Activated naive CD8-positive, alpha-beta T cell (primary cell): ENCODE measurements around the gene CTSZ.
"Not testable (repeated sequence)": the region's sequence is repeated elsewhere in the genome, so short reads cannot be mapped to it uniquely, and the experiment has no call there.

Experiments used
- H3K27ac Mint-ChIP-seq: one replicate; pipeline ENCODE4 v1.8.0; 2021; ENCODE audit warnings: mixed read lengths
- H3K27me3 Mint-ChIP-seq: one replicate; pipeline ENCODE4 v1.8.0; 2021; ENCODE audit warnings: mixed read lengths
- H3K36me3 Mint-ChIP-seq: one replicate; pipeline ENCODE4 v1.8.0; 2021; ENCODE audit warnings: mixed read lengths
- H3K4me1 Mint-ChIP-seq: one replicate; pipeline ENCODE4 v1.8.0; 2021; ENCODE audit warnings: low read depth, mixed read lengths
- H3K4me3 Mint-ChIP-seq: one replicate; pipeline ENCODE4 v1.8.0; 2021; ENCODE audit warnings: mild to moderate bottlenecking, mixed read lengths
- H3K9me3 Mint-ChIP-seq: one replicate; pipeline ENCODE4 v1.8.0; 2021; ENCODE audit warnings: low read depth, mixed read lengths

Gene CTSZ

DNA sequence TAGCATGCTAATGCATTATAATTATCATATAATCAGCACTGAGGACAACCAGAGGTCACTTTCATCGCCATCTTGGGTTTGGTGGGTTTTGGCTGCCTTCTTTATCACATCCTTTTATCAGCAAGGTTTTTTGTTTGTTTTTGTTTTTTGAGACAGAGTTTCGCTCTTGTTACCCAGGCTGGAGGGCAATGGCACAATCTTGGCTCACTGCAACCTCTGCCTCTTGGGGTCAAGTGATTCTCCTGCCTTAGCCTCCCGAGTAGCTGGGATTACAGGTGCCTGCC is 4.8 kb upstream of the CTSZ start:
- not testable (repeated sequence) for H3K4me3 Mint-ChIP-seq, H3K27ac Mint-ChIP-seq, H3K27me3 Mint-ChIP-seq, H3K9me3 Mint-ChIP-seq, H3K36me3 Mint-ChIP-seq
- peaks cover 40% of the 10 kb centered on the region for H3K4me1 Mint-ChIP-seq

DNA sequence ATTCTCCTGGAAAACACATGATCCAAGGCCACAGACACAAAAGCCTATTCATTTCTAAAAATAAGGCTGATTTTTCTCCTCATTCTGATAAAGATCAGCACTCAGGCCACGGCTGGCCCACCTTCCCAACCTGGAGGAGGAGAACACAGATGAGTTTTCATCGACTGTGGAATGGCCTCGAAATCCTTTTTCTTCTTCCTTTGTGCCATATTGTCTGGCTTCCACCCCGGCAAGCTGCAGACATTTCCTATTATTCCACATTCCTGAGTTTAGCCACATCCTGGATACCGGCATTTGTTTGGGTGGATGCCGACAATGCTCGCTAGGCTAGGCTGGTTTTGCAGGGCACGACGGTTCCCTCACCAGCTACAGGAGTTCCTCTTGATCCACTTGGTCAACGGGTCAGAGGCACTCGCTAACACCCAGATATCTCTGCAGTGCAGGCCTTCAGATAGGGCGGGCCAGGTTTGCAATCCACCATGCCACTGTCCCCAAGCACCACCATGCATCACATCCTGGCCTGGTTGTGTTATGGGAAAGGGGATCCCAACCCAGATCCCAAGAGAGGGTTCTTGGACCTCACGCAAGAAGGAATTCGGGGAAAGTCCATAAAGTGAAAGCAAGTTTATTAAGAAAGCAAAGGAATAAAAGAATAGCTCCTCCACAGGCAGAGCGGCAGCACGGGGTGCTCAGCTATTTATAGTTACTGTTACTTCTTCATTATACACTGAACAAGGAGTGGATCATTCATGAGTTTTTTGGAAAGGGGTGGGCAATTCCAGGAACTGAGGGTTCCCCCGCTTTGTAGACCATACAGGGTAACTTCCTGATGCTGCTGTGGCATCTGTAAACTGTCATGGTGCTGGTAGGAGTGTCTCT is 4.2 kb upstream of the CTSZ start:
- Mint-ChIP-seq H3K36me3 (no peaks in the 10 kb centered on the region), H3K4me1 (peaks cover 34% of the 10 kb centered on the region), H3K27ac (no peak overlapping the region), H3K27me3 (no peaks in the 10 kb centered on the region), H3K4me3 (no peak overlapping the region), H3K9me3 (no peaks in the 10 kb centered on the region)

- H3K4me3 Mint-ChIP-seq = no peak overlapping the region
- H3K9me3 Mint-ChIP-seq = no peaks in the 10 kb centered on the region
- peaks cover 38% of the 10 kb centered on the region for H3K4me1 Mint-ChIP-seq
- no peaks in the 10 kb centered on the region for H3K27me3 Mint-ChIP-seq
- no peak overlapping the region for H3K27ac Mint-ChIP-seq
- H3K36me3 Mint-ChIP-seq = no peaks in the 10 kb centered on the region
Observed at GRCh38 chr20:59010321-59010994, 3.4 kb upstream of the CTSZ start.

- Mint-ChIP-seq H3K27ac (no peak overlapping the region), H3K36me3 (no peaks in the 10 kb centered on the region), H3K4me3 (no peak overlapping the region), H3K4me1 (peaks cover 43% of the 10 kb centered on the region), H3K27me3 (no peaks in the 10 kb centered on the region), H3K9me3 (no peaks in the 10 kb centered on the region)
Observed at GRCh38 chr20:59008715-59009336, 1.8 kb upstream of the CTSZ start.

GRCh38 chr20:59007665-59008511 is 834 bp upstream of the CTSZ start:
- no peaks in the 10 kb centered on the region for H3K36me3 Mint-ChIP-seq
- peak overlapping the region; percentile 81 for H3K4me3 Mint-ChIP-seq
- peaks cover 41% of the 10 kb centered on the region for H3K4me1 Mint-ChIP-seq
- no peak overlapping the region for H3K27ac Mint-ChIP-seq
- H3K27me3 Mint-ChIP-seq = no peaks in the 10 kb centered on the region
- no peaks in the 10 kb centered on the region for H3K9me3 Mint-ChIP-seq

DNA sequence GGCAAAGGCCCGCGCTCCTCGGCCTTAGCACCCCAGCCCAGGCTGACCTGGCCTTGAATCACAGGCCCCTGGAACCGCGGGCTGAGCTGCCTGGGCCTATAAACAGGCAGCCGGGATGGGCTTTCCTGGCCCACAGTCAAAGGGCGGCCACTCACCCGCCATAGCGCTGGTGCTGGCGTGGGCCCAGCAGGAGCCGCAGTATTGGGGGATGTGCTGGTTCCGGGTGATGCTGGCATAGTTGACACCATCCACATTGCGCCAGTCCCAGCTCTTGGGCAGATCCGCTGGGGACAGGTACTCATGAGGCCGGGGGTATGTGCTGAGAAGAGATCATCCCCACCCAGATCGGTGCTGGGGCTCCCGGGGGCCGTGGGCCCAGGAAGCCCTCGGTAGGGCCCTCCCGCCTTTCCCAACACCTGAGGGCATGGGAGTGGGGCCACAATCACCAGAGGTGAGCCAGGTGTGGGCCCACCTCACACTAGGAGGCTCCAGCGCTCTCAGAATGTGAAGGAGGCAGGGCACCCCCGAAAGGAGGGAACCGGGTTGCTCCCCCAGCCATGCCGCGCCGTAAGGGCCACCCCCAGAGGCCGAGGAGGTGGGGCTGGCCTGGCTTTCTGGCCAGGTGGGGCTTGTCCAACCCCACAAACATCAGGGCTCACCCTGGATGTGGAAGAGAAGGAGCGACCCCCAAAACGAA is 739 bp downstream of the CTSZ start:
- Mint-ChIP-seq H3K9me3 (no peaks in the 10 kb centered on the region), H3K27ac (peak overlapping the region; percentile 66)

DNA sequence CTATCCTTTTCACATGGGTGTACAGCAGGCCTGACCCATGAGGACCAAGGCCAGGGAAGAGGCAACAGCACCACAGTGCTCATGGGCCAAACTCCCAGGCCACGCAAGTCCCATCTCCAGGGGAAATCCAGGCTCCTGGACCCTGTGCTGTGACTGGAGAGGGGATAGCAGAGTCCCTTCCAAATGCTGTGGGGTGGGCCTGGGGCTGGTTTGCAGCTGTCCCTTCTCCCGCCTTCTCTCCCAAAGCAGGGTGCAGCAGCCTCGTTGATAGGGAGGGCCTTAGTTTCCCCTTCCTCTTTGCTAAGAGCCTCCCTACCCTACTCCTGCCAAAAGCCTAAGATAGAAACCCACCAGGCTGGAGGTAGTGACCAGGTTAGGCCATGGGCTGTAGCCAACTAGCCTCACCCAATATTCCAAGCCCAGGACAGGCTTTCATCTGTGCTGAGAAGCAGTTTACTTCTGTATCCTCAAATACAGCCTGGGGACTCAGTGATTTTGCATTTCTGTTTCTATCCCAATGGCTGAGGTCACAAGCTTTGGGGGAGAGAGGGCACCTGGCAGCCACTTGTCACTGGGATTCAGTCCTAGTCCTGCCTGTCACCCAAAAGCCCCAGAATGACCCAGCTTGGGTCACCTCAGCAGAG is 1.4 kb downstream of the CTSZ start:
- Mint-ChIP-seq H3K27me3 (no peaks in the 10 kb centered on the region), H3K4me3 (peak overlapping the region; percentile 74), H3K27ac (peak overlapping the region; percentile 68), H3K9me3 (no peaks in the 10 kb centered on the region), H3K4me1 (peaks cover 35% of the 10 kb centered on the region), H3K36me3 (no peaks in the 10 kb centered on the region)

More for the DNA sequence above, 739 bp downstream of the CTSZ start:
- Mint-ChIP-seq H3K4me1 (peaks cover 37% of the 10 kb centered on the region), H3K4me3 (peak overlapping the region; percentile 74), H3K27me3 (no peaks in the 10 kb centered on the region), H3K36me3 (no peaks in the 10 kb centered on the region)

DNA sequence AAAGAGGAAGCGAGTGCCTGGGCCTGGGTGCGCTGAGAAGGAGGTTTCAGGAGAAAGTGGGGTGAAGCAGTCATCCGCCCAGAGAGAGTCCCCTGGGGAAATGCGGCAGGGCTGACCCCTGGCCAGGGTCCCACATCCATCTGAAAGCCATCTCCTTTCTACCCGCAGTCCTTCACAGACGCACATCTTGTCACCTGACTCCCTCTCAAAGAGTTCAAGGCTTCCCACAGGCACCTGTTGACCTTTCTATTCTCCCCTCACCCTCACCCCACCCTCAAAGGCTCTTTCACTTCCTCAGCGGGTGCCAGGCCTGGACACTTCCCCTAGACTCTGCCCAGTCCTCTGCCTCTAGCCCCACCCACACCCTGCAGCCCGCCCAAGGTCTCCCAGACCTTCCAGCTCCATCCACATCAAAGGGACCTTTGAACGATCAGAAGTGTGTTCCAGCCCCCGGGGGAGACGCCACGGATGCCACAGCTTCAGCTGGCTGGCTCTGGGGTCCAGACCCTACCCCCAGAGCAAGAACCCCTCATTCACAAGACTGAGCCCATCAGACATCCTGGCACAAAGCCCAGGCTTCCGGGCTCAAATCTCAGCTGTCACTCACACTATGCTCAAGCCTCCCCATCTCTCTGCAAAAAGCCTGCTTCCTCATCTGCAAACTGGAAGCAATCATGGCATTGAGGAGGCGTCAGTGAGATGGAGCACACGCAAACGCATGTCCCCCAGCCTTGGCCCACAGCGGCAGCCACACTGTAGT is 2.1 kb downstream of the CTSZ start:
- Mint-ChIP-seq H3K4me3 (peak overlapping the region; percentile 74), H3K4me1 (peaks cover 35% of the 10 kb centered on the region), H3K27ac (peak overlapping the region; percentile 67), H3K36me3 (no peaks in the 10 kb centered on the region), H3K27me3 (no peaks in the 10 kb centered on the region), H3K9me3 (no peaks in the 10 kb centered on the region)

GRCh38 chr20:59004493-59004762 is 2.6 kb downstream of the CTSZ start:
- Mint-ChIP-seq H3K36me3 (no peaks in the 10 kb centered on the region), H3K4me3 (peak overlapping the region; percentile 74), H3K9me3 (no peaks in the 10 kb centered on the region), H3K27ac (no peak overlapping the region), H3K27me3 (no peaks in the 10 kb centered on the region), H3K4me1 (peaks cover 35% of the 10 kb centered on the region)

DNA sequence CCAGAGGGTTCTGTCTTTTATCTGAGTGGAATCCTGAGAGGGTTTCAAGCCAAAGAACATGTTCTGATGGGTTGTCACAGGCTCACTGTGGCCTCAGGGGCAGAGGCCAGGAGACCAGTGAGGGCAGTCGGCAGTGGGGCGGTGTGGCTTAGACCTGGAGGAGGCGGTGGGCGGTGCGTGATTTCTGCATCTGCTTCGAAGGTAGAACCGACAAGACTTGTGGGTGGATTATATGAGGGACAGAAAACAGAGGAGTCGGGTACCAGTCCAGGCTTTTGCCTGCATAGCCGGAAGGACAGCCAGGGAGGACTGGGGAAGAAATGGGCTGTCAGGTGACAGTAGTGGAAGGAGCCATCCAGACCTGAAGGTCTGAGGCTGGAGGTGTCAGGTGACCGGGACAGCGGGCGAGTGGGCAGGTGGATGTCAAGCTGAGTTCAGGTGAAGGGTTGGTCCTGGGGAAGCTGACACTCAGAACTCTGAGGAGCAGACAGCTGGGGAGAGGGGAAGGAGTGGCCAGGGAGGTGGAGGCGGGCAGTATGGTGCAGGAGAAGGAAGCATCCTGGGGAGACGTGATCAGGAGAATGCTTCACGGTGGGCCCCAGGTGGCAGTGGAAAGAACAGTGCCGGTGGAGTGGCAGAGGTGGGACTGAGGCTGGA is 3.1 kb downstream of the CTSZ start:
- peak overlapping the region; percentile 74 for H3K4me3 Mint-ChIP-seq
- H3K9me3 Mint-ChIP-seq = no peaks in the 10 kb centered on the region
- no peaks in the 10 kb centered on the region for H3K36me3 Mint-ChIP-seq

GRCh38 chr20:59002874-59003399 is 4.1 kb downstream of the CTSZ start:
- H3K27me3 Mint-ChIP-seq = no peaks in the 10 kb centered on the region
- H3K27ac Mint-ChIP-seq = no peak overlapping the region
- H3K36me3 Mint-ChIP-seq = peaks cover under 1% of the 10 kb centered on the region
- no peaks in the 10 kb centered on the region for H3K9me3 Mint-ChIP-seq
- no peak overlapping the region for H3K4me3 Mint-ChIP-seq
- H3K4me1 Mint-ChIP-seq = peaks cover 35% of the 10 kb centered on the region

More for the DNA sequence above, 3.1 kb downstream of the CTSZ start:
- Mint-ChIP-seq H3K4me1 (peaks cover 35% of the 10 kb centered on the region), H3K27me3 (no peaks in the 10 kb centered on the region), H3K27ac (peak overlapping the region; percentile 68)

GRCh38 chr20:59002388-59002787 is 4.7 kb downstream of the CTSZ start:
- H3K9me3 Mint-ChIP-seq = no peaks in the 10 kb centered on the region
- H3K27ac Mint-ChIP-seq = no peak overlapping the region
- peaks cover 35% of the 10 kb centered on the region for H3K4me1 Mint-ChIP-seq
- H3K27me3 Mint-ChIP-seq = no peaks in the 10 kb centered on the region
- H3K36me3 Mint-ChIP-seq = peaks cover 6% of the 10 kb centered on the region
- H3K4me3 Mint-ChIP-seq = no peak overlapping the region
